NCI-H748 (cell line): ENCODE data around the gene OR6C65.

Source experiments
- DNase-seq: peaks from one replicate; lab custom pipeline; 2025; ENCODE audit not compliant: unreplicated experiment; lab: John Stamatoyannopoulos, UW

OR6C65 gene

DNA sequence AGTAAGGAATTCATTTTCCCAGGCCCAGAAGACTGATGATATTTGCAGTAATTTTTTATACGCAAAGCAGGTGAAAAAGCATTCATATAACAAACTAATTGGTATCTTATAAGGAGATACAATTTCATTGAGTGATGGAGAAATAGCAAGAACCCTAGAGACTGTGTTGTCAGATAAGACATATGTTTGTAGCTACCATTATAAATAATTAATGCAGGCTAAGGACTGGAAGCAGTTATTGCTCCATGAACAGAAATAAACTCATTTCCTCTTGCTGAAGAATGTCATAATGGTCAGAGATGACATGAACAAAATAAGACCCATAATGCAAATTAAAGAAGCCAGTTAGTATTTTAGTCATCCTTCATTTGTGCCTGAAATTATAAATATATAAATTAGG is 45.0 kb downstream of the OR6C65 start:
- no peak for DNase-seq

DNA sequence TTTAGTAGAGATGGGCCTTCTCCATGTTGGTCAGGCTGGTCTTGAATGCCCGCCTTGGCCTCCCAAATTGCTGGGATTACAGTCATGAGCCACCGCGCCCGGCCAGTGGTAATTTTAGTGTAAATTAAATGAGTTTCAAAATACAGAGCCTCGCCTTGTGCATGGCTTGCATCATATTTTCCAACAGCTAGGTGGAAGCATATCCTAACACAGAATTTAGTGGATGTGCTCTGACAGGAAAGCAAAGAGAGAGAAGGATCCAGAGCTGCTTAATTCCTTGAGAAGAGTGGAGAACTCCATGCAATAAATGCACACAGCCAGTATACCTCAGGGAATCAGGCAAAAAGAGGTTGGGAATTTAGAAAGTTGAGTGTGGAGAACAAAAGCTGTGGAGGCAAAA is 46.0 kb downstream of the OR6C65 start:
- no peak for DNase-seq

DNA sequence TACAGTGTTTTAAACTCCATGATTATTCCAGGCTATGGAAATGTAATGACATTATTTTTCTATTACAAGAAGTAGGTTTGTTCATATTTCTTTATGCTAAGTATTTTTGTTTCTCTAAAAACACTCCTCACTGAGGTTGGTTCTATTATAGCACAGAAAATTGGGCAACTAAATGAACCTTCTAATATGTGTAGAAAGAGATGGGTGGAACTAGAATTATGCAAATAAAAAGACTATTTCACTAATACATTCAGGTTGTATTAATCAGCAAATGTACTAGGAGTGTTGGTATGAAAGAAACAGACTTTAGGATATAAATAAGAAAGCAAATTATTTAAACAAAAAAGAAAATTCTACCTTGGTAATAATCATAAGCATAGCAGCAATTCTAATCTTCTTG is 48.5 kb downstream of the OR6C65 start:
- no peak for DNase-seq
